Esophagus squamous epithelium (tissue), 5 donors: ENCODE measurements around the gene QTRT2. TPM values are rescaled to one million over a fixed set of nuclear protein-coding genes. Genes with fewer than 3 reads are reported as not detected.

Source experiments
- DNase-seq: peaks from one replicate; lab custom pipeline; 2025; lab: John Stamatoyannopoulos, UW
- H3K27ac ChIP-seq, 4 donors: fragments of 200-600 bp; sonication (generic); one replicate each; pipeline ENCODE4 v1.5.1; 2016 to 2019; ENCODE audit warnings: mild to moderate bottlenecking in 1 of 4
- H3K27me3 ChIP-seq, 4 donors: fragments of 200-600 bp; sonication (generic); 1 replicate in 3 of 4; 2 replicates in 1 of 4; pipeline versions ENCODE4 v1.5.1 to v1.6.0; 2017 to 2021; ENCODE audit warnings: antibody characterized with exemption in 1 of 4
- H3K36me3 ChIP-seq, 3 donors: fragments of 200-600 bp; sonication (generic); one replicate each; pipeline ENCODE4 v1.5.1; 2016 to 2019
- H3K4me1 ChIP-seq, 3 donors: fragments of 200-600 bp; sonication (generic); one replicate each; pipeline ENCODE4 v1.5.1; 2017 to 2019
- H3K4me3 ChIP-seq, 4 donors: fragments of 200-600 bp; sonication (generic); 1 replicate in 3 of 4; 2 replicates in 1 of 4; pipeline ENCODE4 v1.5.1; 2016 to 2019; ENCODE audit warnings: mild to moderate bottlenecking in 2 of 4, moderate library complexity in 1 of 4
- H3K9me3 ChIP-seq, 3 donors: fragments of 200-600 bp; sonication (generic); one replicate each; pipeline ENCODE4 v1.5.1; 2016 to 2019
- POLR2A ChIP-seq, 4 donors: fragments of 450-650 bp; IDR thresholded peaks; one replicate each; pipeline ENCODE4 v1.6.1; 2017; ENCODE audit warnings: antibody characterized with exemption in 4 of 4, mild to moderate bottlenecking in 4 of 4, moderate library complexity in 3 of 4
- WGBS, 2 donors: methylation state at CpG; one replicate each; pipeline ENCODE4 v1.1.5; 2018; 5-methylcytosine and 5-hydroxymethylcytosine counted together
- intact Hi-C: fragments of 100-400 bp; cut with DNase I; formaldehyde crosslinking; loops from one replicate; pipeline ENCODE4 v1.15.0; 2022
- total RNA-seq, 4 donors: library from RNA; depleted of rRNA; stranded (reverse); fragments of >200 nt; gene quantifications; one replicate each; pipeline ENCODE4 v1.1.0, GENCODE V29; 2016
- TF ChIP-seq, protein P1 (sequence below), 6 experiments: fragments of 450-650 bp in 4 of 6; fragments of 200-600 bp in 2 of 6; sonication (generic) in 2 of 6; IDR thresholded peaks; one replicate each; pipeline ENCODE4 v1.5.1; 2016 to 2019; ENCODE audit warnings: antibody characterized with exemption in 6 of 6, mild to moderate bottlenecking in 4 of 6, moderate library complexity in 4 of 6
- donor health status: DM: yes; HTN: yes; CAD: no.

The QTRT2 gene
- total RNA-seq, 4 donors from 2014 or later: 7.5 to 18.2 (median 15.6) TPM

DNA sequence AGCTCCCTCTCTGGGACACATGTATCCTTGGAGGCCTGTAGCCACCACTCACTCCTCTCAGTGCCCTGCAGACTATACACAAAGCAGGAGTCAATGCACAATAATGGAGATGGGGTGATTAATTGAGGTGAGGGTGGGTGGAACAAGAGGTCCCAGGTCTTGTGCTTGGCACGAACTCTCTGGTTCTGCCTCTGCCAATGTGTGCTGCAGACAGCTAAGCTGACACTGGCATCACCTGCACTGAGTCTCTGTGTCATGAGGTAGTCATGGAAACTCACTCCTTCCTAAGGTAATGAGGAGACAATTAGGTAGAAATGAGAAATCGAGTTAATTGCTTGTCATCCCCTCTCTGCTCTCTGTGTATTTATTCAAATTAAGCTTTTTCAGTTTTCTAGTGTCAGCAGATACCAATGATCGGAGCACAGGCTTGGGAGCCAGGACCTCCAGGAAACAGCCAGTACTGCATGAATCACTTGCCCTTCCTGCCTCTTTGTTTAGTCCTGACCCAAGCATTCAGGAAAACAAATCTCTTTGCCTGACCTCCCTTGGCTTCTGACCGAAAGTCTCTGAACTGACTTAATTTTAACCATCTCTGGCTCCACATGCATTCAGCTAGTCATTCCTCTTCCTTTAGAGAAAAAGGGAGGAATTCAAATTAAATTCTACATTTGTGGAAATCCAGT, 65.6 kb downstream of the QTRT2 start:
- Histone ChIP-seq H3K4me1 (peaks cover 3 to 19% (median 4%) of the 10 kb centered on the region in 3 donors), H3K4me3 (no peak overlapping the region), H3K27ac (peak overlapping the region; percentile 4 to 51 (median 34)), H3K36me3 (no peaks in the 10 kb centered on the region), H3K9me3 (no peaks in the 10 kb centered on the region), H3K27me3 (no peaks in the 10 kb centered on the region)
- WGBS, 2 donors: 16 to 31% methylated on average over 4 of the region's 4 CpGs
- intact Hi-C loops: no loop called here
- DNase-seq: no peak
- TF ChIP-seq POLR2A (IDR thresholded peaks at IDR 0.05): no peak
- TF ChIP-seq, protein P1, sequence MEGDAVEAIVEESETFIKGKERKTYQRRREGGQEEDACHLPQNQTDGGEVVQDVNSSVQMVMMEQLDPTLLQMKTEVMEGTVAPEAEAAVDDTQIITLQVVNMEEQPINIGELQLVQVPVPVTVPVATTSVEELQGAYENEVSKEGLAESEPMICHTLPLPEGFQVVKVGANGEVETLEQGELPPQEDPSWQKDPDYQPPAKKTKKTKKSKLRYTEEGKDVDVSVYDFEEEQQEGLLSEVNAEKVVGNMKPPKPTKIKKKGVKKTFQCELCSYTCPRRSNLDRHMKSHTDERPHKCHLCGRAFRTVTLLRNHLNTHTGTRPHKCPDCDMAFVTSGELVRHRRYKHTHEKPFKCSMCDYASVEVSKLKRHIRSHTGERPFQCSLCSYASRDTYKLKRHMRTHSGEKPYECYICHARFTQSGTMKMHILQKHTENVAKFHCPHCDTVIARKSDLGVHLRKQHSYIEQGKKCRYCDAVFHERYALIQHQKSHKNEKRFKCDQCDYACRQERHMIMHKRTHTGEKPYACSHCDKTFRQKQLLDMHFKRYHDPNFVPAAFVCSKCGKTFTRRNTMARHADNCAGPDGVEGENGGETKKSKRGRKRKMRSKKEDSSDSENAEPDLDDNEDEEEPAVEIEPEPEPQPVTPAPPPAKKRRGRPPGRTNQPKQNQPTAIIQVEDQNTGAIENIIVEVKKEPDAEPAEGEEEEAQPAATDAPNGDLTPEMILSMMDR (IDR thresholded peaks at IDR 0.05): no peak

DNA sequence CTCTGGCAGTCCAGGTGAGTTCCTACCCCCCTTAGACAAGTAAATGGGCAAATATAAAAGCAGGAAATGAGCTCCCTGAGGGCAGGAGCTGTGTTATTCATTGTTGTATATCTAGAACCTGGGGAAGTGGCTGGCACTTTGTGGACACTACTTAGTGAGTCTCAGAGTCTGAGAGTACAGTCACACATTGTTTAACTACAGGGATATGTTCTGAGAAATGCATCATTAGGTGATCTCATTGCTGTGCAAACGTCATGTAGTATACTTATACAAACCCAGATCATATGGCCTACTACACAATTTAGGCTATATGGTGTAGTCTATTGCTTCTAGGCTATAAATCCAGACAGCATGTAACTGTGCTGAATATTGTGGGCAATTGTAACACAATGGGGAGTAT, 69.9 kb downstream of the QTRT2 start:
- WGBS, 2 donors: 20 to 62% methylated on average over 1 of the region's 1 CpG
- no peaks in the 10 kb centered on the region for H3K36me3 ChIP-seq
- H3K27me3 ChIP-seq: no peaks in the 10 kb centered on the region
- DNase-seq: no peak
- intact Hi-C loops: no loop called here
- H3K27ac ChIP-seq: no peak overlapping the region
- no peaks in the 10 kb centered on the region for H3K9me3 ChIP-seq
- TF ChIP-seq POLR2A (IDR thresholded peaks at IDR 0.05): no peak
- TF ChIP-seq, protein P1 (IDR thresholded peaks at IDR 0.05): no peak
- no peak overlapping the region for H3K4me3 ChIP-seq
- H3K4me1 ChIP-seq: peaks cover 3 to 17% (median 4%) of the 10 kb centered on the region in 3 donors

DNA sequence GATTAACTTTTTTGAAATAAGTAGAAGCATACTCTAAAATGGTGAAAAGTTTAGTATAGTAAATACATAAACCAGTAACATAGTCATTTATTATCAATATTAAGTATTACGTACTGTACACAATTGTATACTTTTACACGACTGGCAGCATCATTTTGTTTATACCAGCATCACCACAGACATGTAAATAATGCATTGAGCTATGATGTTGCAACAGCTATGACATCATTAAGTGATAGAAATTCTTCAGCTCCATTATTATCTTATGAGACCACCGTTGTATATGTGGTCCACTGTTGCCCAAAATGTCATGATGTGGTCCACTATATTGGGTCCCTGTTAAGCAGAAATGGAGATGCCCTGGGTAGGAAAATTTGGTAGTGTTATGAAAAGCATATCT, 71.0 kb downstream of the QTRT2 start:
- Histone ChIP-seq H3K4me3 (no peak overlapping the region), H3K27me3 (no peaks in the 10 kb centered on the region), H3K9me3 (no peaks in the 10 kb centered on the region), H3K36me3 (no peaks in the 10 kb centered on the region), H3K27ac (no peak overlapping the region), H3K4me1 (peaks cover 0 to 7% (median 1%) of the 10 kb centered on the region in 3 donors)
- DNase-seq: no peak
- intact Hi-C loops: no loop called here
- TF ChIP-seq POLR2A (IDR thresholded peaks at IDR 0.05): no peak
- TF ChIP-seq, protein P1 (IDR thresholded peaks at IDR 0.05): no peak
- WGBS, 2 donors: 74 to 91% methylated on average over 3 of the region's 3 CpGs

DNA sequence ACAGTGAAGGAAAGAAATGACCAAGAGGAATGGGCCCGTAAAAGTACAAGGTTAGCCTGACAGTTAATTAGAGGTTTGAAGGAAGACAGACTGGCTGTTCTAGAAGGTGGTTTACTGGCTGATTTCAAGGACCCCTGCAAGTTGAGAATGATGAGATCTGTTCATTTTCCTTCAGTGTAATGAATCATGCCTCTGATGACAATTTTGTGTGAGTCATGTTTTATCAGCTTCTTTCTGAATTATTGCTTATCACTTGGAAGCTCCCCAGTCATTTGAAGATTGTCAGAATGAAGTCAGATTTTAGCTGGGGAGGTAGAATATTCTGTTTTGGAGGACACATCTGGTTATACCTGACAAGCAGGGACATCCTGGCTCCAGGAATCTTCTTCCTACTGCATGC, 71.7 kb downstream of the QTRT2 start:
- WGBS, 2 donors: 83 to 95% methylated on average over 1 of the region's 1 CpG
- Histone ChIP-seq H3K36me3 (no peaks in the 10 kb centered on the region), H3K4me3 (no peak overlapping the region), H3K27ac (no peak overlapping the region), H3K27me3 (no peaks in the 10 kb centered on the region), H3K4me1 (no peaks in the 10 kb centered on the region), H3K9me3 (no peaks in the 10 kb centered on the region)
- TF ChIP-seq, protein P1 (IDR thresholded peaks at IDR 0.05): no peak
- no peak for TF ChIP-seq POLR2A (IDR thresholded peaks at IDR 0.05)
- intact Hi-C loops: no loop called here
- no peak for DNase-seq

DNA sequence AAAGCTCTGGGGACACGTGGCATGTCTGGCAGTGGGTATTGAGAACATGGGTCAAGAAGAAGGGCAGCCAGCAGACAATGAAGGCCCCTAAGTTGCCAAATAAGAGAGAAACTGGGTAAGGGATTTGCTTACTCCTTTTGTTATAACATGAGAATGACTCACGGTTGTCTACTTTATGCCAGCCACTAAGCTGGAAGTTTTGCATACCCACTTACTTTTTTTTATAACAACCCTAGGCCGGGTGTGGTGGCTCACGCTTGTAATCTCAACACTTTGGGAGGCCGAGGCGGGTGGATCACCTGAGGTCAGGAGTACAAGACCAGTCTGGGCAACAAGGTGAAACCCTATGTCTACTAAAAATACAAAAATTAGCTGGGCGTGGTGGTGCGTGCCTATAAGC, 72.3 kb downstream of the QTRT2 start:
- 62 to 76% methylated on average over 6 to 8 of the region's 8 CpGs for WGBS, 2 donors
- TF ChIP-seq, protein P1 (IDR thresholded peaks at IDR 0.05): no peak
- no peak for TF ChIP-seq POLR2A (IDR thresholded peaks at IDR 0.05)

More for the DNA sequence above, 72.3 kb downstream of the QTRT2 start:
- no peaks in the 10 kb centered on the region for H3K36me3 ChIP-seq
- no peak overlapping the region for H3K27ac ChIP-seq
- DNase-seq: no peak
- intact Hi-C loops: no loop called here
- H3K9me3 ChIP-seq: no peaks in the 10 kb centered on the region
- no peaks in the 10 kb centered on the region for H3K4me1 ChIP-seq
- no peaks in the 10 kb centered on the region for H3K27me3 ChIP-seq
- H3K4me3 ChIP-seq: no peak overlapping the region
